Activated CD8-positive, alpha-beta T cell treated with anti-CD3 and anti-CD28 coated beads for 36 hours (primary cell): ENCODE measurements around the gene ZNF222. TPM values are rescaled to one million over a fixed set of nuclear protein-coding genes. Genes with fewer than 3 reads are reported as not detected.

Experiments used
- ATAC-seq: fragments of 200-7000 bp; cut with Tn5 transposase; one replicate; pipeline ENCODE4 v1.10.0; 2021; ENCODE audit warnings: mild to moderate bottlenecking, moderate library complexity
- CTCF ChIA-PET: fragments of 350-600 bp; sonication (Branson Sonifier 250); formaldehyde crosslinking; loops from one replicate; lab custom pipeline; 2021; ENCODE audit warnings: antibody characterized with exemption; lab: Charles Lee
- POLR2A ChIA-PET: fragments of 350-600 bp; sonication (Branson Sonifier 250); formaldehyde crosslinking; loops from one replicate; lab custom pipeline; 2021; ENCODE audit warnings: antibody characterized with exemption; lab: Charles Lee
- DNase-seq: peaks from one replicate; pipeline ENCODE4 v3.0.0-alpha.2; 2020
- H3K27ac Mint-ChIP-seq: one replicate; pipeline ENCODE4 v1.8.0; 2021; ENCODE audit warnings: mild to moderate bottlenecking, mixed read lengths
- H3K27me3 Mint-ChIP-seq: one replicate; pipeline ENCODE4 v1.8.0; 2021; ENCODE audit warnings: mixed read lengths
- H3K36me3 Mint-ChIP-seq: one replicate; pipeline ENCODE4 v1.8.0; 2021; ENCODE audit warnings: low read depth, mixed read lengths
- H3K4me1 Mint-ChIP-seq: one replicate; pipeline ENCODE4 v1.8.0; 2021; ENCODE audit warnings: low read depth, mixed read lengths
- H3K4me3 Mint-ChIP-seq: one replicate; pipeline ENCODE4 v1.8.0; 2021; ENCODE audit warnings: mild to moderate bottlenecking, moderate library complexity, mixed read lengths
- H3K9me3 Mint-ChIP-seq: one replicate; pipeline ENCODE4 v1.8.0; 2021; ENCODE audit warnings: mixed read lengths
- intact Hi-C: fragments of 100-400 bp; cut with micrococcal nuclease; formaldehyde crosslinking; loops from one replicate; pipeline ENCODE4 v1.10.0; 2022
- total RNA-seq, 2 experiments: library from RNA; stranded (reverse); gene quantifications; one replicate each; pipeline ENCODE4 v1.2.3, GENCODE V29; 2021
- TF ChIP-seq, protein P1 (sequence below): fragments of 200-600 bp; IDR thresholded peaks from one replicate; pipeline ENCODE4 v1.8.0; 2022; ENCODE audit warnings: antibody characterized with exemption, mild to moderate bottlenecking

The ZNF222 gene
- total RNA-seq, 2 experiments from 2014 or later = 1.5 to 2.3 TPM

DNA sequence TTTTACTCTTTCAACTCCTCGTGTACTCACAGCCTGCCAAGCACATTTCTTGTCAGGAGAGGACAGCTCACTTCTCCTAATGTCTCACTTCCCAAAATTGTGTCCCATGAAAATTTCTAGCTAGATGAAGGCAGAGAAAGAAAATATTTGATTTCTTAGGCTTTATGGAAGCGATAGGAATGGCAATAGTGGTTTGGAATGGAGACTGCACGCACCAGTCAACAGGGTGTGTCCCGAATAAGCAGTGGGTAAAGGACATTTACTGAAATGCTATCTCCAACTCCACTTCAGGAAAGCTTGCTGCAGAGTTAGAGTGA is 321 bp upstream of the ZNF222 start:
- TF ChIP-seq, protein P1, sequence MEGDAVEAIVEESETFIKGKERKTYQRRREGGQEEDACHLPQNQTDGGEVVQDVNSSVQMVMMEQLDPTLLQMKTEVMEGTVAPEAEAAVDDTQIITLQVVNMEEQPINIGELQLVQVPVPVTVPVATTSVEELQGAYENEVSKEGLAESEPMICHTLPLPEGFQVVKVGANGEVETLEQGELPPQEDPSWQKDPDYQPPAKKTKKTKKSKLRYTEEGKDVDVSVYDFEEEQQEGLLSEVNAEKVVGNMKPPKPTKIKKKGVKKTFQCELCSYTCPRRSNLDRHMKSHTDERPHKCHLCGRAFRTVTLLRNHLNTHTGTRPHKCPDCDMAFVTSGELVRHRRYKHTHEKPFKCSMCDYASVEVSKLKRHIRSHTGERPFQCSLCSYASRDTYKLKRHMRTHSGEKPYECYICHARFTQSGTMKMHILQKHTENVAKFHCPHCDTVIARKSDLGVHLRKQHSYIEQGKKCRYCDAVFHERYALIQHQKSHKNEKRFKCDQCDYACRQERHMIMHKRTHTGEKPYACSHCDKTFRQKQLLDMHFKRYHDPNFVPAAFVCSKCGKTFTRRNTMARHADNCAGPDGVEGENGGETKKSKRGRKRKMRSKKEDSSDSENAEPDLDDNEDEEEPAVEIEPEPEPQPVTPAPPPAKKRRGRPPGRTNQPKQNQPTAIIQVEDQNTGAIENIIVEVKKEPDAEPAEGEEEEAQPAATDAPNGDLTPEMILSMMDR = no peak
- Mint-ChIP-seq H3K36me3 (peaks cover 45% of the 10 kb centered on the region), H3K27ac (peak overlapping the region; percentile 87), H3K27me3 (peaks cover 2% of the 10 kb centered on the region), H3K9me3 (peaks cover 36% of the 10 kb centered on the region), H3K4me1 (peaks cover 18% of the 10 kb centered on the region), H3K4me3 (peak overlapping the region; percentile 89)
- ATAC-seq (no peak), DNase-seq (peak; percentile 2)
- CTCF ChIA-PET = no interaction called here
- intact Hi-C loops = no loop called here
- POLR2A ChIA-PET = interaction anchor here (0.7 kb wide), 1 partner anchor 47 kb away, joined by 3 read pairs; no protein-coding TSS in a partner anchor

DNA sequence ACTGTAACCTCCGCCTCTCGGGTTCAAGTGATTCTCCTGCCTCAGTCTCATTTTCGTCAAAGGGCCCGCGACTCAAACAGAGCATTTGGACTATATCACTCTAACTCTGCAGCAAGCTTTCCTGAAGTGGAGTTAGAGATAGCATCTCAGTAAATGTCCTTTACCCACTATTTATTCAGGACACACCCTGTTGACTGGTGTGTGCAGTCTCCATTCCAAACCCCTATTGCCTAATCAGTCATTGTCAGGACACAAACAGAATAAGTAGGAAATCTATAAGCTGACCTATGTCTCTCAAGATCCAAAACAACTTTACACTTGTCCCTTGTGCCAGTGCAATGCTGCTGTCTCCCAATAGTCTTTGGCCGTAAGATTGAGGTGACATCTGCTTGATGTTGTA is 1.4 kb downstream of the ZNF222 start:
- ATAC-seq (no peak), DNase-seq (no peak)
- Mint-ChIP-seq H3K36me3 (peaks cover 62% of the 10 kb centered on the region), H3K4me3 (no peak overlapping the region), H3K9me3 (peaks cover 41% of the 10 kb centered on the region), H3K27ac (no peak overlapping the region), H3K27me3 (no peaks in the 10 kb centered on the region), H3K4me1 (peaks cover 18% of the 10 kb centered on the region)
- TF ChIP-seq, protein P1 = no peak
- ChIA-PET CTCF (no interaction called here), POLR2A (no interaction called here)
- intact Hi-C loops = no loop called here

DNA sequence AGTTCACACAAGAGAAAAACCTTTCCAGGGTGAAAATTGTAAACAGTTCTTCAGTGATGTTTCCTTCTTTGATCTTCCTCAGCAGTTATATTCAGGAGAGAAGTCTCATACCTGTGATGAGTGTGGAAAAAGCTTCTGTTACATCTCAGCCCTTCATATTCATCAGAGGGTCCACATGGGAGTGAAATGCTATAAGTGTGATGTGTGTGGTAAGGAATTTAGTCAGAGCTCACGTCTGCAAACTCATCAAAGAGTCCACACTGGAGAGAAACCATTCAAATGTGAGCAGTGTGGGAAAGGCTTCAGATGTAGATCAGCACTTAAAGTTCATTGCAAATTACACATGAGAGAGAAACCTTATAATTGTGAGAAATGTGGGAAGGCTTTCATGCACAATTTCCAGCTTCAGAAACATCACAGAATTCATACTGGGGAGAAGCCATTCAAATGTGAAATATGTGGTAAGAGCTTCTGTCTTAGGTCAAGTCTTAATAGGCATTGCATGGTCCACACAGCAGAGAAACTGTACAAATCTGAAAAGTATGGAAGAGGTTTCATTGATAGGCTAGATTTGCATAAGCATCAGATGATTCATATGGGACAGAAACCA is 6.9 kb downstream of the ZNF222 start:
- intact Hi-C loops = no loop called here
- H3K27me3 Mint-ChIP-seq = no peaks in the 10 kb centered on the region
- TF ChIP-seq, protein P1 = no peak
- H3K4me3 Mint-ChIP-seq = no peak overlapping the region
- peaks cover 67% of the 10 kb centered on the region for H3K36me3 Mint-ChIP-seq
- ATAC-seq (no peak), DNase-seq (no peak)
- POLR2A ChIA-PET = no interaction called here
- no peak overlapping the region for H3K27ac Mint-ChIP-seq
- H3K9me3 Mint-ChIP-seq = peaks cover 63% of the 10 kb centered on the region
- CTCF ChIA-PET = no interaction called here
- no peaks in the 10 kb centered on the region for H3K4me1 Mint-ChIP-seq

DNA sequence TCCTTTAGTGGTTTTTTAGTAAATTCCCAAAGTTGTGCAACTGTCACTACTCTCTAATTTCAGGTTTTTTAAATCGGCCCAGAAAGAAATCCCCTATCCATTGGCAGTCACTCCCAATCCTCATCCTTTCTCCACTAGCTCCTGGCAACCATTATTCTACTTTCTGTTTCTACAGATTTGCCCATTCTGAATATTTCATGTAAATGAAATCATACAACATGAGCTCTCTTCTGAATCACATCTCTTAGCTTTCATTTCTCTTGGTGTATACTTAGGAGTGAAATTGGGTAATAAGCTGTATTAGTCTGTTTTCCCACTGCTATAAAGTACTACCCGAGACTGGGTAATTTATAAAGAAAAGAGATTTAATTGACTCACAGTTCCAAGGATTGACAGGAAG is 17.0 kb downstream of the ZNF222 start:
- intact Hi-C loops = no loop called here
- ChIA-PET POLR2A (no interaction called here), CTCF (no interaction called here)
- H3K9me3 Mint-ChIP-seq = peaks cover 28% of the 10 kb centered on the region
- TF ChIP-seq, protein P1 = no peak
- no peak for DNase-seq
- no peak overlapping the region for H3K27ac Mint-ChIP-seq
- ATAC-seq = no peak
- H3K4me3 Mint-ChIP-seq = no peak overlapping the region
- peaks cover 4% of the 10 kb centered on the region for H3K27me3 Mint-ChIP-seq
- H3K4me1 Mint-ChIP-seq = no peaks in the 10 kb centered on the region
- H3K36me3 Mint-ChIP-seq = peaks cover 4% of the 10 kb centered on the region

DNA sequence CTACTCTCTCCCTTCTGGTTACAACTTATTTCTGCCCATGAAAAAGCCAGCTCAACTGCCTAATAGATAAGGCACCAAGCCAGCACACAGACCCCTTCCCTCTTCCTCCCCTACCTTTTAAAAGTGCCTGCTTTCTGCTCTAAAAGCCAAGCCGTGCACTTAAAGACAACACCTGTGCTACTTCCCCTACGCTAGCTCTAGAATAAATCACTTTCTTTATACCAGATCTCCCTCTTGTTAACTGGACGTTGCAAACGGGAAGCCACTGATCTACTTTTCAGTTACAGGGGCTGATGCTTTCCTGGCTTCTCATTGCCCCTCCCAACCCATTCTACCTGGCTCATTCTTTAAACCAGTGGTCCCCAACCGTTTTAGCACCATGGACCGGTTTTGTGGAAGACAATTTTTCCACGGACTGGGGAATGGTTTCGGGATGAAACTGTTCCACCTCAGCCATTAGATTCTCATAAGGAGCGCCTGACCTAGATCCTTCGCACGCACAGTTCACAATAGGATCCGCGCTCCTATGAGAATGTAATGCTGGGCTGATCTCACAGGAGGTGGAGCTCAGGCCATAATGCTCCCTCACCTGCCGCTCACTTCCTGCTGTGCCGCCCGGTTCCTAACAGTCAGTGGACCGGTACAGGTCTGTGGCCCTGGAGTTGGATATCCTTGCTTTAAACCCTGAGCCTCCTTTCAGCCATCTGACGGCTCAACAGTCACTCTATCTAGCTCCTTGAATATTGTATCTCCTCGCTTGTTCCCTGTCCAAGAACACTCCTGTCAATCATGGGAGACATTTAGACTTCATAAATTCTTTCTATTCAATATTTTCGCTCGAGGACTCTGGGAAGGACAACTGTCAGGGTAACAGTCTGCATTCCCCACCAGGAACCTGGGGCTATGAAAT is 25.8 kb downstream of the ZNF222 start:
- Mint-ChIP-seq H3K36me3 (peaks cover 27% of the 10 kb centered on the region), H3K27ac (peak overlapping the region; percentile 81), H3K27me3 (no peaks in the 10 kb centered on the region), H3K4me3 (peak overlapping the region; percentile 84), H3K9me3 (peaks cover 8% of the 10 kb centered on the region), H3K4me1 (peaks cover 20% of the 10 kb centered on the region)
- ChIA-PET POLR2A (interaction anchor here (0.6 kb wide), 1 partner anchor 476 kb away, joined by 3 read pairs; the partner anchor contains the start of gene XRCC1), CTCF (interaction anchor here (0.7 kb wide), 1 partner anchor 120 kb away, joined by 3 read pairs; no protein-coding TSS in a partner anchor)
- ATAC-seq (peak; percentile 76), DNase-seq (peak; percentile 29)
- TF ChIP-seq, protein P1 = no peak
- intact Hi-C loops = no loop called here
